Measurements from ENCODE around the gene SSH2. TPM values are rescaled to one million over a fixed set of nuclear protein-coding genes. Genes with fewer than 3 reads are reported as not detected.

The SSH2 gene
- total and polyA plus RNA-seq, 2 of the 13 experiments (the other 11 are each of a cell fraction or from before 2014, with no cell fraction given): 6.0 to 6.4 TPM

DNA sequence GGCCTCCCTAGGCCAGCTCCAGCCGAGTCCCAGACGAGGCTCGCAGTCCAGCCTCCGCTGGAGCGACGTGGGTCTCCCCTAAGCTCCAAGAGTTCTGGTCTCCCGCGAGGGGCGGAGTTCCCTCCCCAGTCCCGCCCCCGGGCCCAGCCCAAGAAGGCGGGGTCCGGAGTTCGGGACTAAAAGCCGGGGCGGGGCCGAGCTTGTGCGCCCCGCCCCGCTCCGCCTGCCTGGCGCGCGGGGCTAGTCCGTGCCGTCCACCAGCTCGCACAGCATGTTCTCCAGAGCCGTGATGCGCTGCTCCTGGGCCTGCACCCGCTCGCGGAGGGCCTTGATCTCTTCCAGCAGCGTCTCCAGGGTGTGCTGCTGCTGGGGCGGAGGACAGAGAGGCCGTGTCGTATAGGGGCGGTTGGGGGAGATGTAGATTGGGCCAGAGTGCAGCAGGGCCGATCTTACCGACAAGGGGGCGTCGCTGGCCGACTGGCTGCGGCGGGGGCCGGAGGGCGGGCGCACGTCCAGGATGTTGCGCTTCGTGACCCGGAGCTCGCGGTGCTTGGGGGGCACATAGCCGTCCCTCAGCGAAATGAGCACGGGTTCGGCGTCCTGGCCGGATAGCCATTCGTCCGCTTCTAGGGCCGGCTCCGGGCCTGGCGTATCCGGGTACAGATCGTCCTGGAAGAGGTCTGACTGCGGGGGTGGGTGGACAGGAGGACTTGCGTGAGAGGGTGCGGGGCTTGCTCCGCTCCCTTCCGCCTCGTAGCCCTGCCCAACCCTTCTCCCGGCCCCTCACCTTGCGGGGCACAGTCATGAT, 314.3 kb downstream of the SSH2 start (continued):
- no peak for TF ChIP-seq ZNF790 (CRISPR knock-in tag; IDR thresholded peaks at IDR 0.05; ENCODE audit: borderline replicate concordance)
- no peak for TF ChIP-seq ZNF570 (CRISPR knock-in tag; IDR thresholded peaks at IDR 0.05; ENCODE audit: borderline replicate concordance)
- TF ChIP-seq, protein P1, sequence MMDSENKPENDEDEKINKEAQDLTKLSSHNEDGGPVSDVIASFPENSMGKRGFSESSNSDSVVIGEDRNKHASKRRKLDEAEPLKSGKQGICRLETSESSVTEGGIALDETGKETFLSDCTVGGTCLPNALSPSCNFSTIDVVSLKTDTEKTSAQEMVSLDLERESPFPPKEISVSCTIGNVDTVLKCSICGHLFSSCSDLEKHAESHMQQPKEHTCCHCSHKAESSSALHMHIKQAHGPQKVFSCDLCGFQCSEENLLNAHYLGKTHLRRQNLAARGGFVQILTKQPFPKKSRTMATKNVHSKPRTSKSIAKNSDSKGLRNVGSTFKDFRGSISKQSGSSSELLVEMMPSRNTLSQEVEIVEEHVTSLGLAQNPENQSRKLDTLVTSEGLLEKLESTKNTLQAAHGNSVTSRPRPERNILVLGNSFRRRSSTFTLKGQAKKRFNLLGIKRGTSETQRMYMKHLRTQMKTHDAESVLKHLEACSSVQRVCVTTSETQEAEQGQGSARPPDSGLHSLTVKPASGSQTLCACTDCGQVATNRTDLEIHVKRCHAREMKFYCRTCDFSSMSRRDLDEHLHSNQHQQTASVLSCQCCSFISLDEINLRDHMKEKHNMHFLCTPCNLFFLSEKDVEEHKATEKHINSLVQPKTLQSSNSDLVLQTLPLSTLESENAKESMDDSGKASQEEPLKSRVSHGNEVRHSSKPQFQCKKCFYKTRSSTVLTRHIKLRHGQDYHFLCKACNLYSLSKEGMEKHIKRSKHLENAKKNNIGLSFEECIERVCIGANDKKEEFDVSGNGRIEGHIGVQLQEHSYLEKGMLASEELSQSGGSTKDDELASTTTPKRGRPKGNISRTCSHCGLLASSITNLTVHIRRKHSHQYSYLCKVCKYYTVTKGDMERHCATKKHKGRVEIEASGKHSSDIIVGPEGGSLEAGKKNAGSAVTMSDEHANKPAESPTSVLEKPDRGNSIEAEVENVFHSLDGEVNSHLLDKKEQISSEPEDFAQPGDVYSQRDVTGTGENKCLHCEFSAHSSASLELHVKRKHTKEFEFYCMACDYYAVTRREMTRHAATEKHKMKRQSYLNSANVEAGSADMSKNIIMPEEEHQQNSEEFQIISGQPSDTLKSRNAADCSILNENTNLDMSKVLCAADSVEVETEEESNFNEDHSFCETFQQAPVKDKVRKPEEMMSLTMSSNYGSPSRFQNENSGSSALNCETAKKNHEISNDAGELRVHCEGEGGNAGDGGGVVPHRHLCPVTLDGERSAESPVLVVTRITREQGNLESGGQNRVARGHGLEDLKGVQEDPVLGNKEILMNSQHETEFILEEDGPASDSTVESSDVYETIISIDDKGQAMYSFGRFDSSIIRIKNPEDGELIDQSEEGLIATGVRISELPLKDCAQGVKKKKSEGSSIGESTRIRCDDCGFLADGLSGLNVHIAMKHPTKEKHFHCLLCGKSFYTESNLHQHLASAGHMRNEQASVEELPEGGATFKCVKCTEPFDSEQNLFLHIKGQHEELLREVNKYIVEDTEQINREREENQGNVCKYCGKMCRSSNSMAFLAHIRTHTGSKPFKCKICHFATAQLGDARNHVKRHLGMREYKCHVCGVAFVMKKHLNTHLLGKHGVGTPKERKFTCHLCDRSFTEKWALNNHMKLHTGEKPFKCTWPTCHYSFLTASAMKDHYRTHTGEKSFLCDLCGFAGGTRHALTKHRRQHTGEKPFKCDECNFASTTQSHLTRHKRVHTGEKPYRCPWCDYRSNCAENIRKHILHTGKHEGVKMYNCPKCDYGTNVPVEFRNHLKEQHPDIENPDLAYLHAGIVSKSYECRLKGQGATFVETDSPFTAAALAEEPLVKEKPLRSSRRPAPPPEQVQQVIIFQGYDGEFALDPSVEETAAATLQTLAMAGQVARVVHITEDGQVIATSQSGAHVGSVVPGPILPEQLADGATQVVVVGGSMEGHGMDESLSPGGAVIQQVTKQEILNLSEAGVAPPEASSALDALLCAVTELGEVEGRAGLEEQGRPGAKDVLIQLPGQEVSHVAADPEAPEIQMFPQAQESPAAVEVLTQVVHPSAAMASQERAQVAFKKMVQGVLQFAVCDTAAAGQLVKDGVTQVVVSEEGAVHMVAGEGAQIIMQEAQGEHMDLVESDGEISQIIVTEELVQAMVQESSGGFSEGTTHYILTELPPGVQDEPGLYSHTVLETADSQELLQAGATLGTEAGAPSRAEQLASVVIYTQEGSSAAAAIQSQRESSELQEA (CRISPR knock-in tag; IDR thresholded peaks at IDR 0.05; ENCODE audit: not compliant biosample characterization): peak; percentile 66
- TF ChIP-seq, protein P2, sequence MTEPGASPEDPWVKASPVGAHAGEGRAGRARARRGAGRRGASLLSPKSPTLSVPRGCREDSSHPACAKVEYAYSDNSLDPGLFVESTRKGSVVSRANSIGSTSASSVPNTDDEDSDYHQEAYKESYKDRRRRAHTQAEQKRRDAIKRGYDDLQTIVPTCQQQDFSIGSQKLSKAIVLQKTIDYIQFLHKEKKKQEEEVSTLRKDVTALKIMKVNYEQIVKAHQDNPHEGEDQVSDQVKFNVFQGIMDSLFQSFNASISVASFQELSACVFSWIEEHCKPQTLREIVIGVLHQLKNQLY (CRISPR knock-in tag; IDR thresholded peaks at IDR 0.05): no peak
- TF ChIP-seq THAP11 (CRISPR knock-in tag; IDR thresholded peaks at IDR 0.05): no peak; the same call in 1 of the 2 replicates
- TF ChIP-seq ZMYM3 (CRISPR knock-in tag; IDR thresholded peaks at IDR 0.05): no peak
- no peak for TF ChIP-seq PRPF4 (IDR thresholded peaks at IDR 0.05; ENCODE audit: low read depth, low read length, poor library complexity, severe bottlenecking)
- no peak for TF ChIP-seq NR1H2 (CRISPR knock-in tag; IDR thresholded peaks at IDR 0.05; ENCODE audit: borderline replicate concordance, low read depth)
- TF ChIP-seq, protein P3, sequence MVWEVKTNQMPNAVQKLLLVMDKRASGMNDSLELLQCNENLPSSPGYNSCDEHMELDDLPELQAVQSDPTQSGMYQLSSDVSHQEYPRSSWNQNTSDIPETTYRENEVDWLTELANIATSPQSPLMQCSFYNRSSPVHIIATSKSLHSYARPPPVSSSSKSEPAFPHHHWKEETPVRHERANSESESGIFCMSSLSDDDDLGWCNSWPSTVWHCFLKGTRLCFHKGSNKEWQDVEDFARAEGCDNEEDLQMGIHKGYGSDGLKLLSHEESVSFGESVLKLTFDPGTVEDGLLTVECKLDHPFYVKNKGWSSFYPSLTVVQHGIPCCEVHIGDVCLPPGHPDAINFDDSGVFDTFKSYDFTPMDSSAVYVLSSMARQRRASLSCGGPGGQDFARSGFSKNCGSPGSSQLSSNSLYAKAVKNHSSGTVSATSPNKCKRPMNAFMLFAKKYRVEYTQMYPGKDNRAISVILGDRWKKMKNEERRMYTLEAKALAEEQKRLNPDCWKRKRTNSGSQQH (CRISPR knock-in tag; IDR thresholded peaks at IDR 0.05; ENCODE audit: low read depth): no peak
- TF ChIP-seq ZMYM4 (CRISPR knock-in tag; IDR thresholded peaks at IDR 0.05): peak; percentile 62; the same call in 1 of the 2 replicates
- no peak for TF ChIP-seq MIXL1 (CRISPR knock-in tag; IDR thresholded peaks at IDR 0.05)
- TF ChIP-seq, protein P4, sequence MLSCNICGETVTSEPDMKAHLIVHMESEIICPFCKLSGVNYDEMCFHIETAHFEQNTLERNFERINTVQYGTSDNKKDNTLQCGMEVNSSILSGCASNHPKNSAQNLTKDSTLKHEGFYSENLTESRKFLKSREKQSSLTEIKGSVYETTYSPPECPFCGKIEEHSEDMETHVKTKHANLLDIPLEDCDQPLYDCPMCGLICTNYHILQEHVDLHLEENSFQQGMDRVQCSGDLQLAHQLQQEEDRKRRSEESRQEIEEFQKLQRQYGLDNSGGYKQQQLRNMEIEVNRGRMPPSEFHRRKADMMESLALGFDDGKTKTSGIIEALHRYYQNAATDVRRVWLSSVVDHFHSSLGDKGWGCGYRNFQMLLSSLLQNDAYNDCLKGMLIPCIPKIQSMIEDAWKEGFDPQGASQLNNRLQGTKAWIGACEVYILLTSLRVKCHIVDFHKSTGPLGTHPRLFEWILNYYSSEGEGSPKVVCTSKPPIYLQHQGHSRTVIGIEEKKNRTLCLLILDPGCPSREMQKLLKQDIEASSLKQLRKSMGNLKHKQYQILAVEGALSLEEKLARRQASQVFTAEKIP (CRISPR knock-in tag; IDR thresholded peaks at IDR 0.05; ENCODE audit: borderline replicate concordance): no peak
- TF ChIP-seq DNMT1 (CRISPR knock-in tag; IDR thresholded peaks at IDR 0.05): no peak
- TF ChIP-seq, protein P5, sequence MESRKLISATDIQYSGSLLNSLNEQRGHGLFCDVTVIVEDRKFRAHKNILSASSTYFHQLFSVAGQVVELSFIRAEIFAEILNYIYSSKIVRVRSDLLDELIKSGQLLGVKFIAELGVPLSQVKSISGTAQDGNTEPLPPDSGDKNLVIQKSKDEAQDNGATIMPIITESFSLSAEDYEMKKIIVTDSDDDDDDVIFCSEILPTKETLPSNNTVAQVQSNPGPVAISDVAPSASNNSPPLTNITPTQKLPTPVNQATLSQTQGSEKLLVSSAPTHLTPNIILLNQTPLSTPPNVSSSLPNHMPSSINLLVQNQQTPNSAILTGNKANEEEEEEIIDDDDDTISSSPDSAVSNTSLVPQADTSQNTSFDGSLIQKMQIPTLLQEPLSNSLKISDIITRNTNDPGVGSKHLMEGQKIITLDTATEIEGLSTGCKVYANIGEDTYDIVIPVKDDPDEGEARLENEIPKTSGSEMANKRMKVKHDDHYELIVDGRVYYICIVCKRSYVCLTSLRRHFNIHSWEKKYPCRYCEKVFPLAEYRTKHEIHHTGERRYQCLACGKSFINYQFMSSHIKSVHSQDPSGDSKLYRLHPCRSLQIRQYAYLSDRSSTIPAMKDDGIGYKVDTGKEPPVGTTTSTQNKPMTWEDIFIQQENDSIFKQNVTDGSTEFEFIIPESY (CRISPR knock-in tag; IDR thresholded peaks at IDR 0.05): no peak

Data from HepG2 (cell line).